HCT116 (cell line): ENCODE results near the gene FAM236B.

ENCODE experiments used
- CTCF ChIP-seq, 3 experiments: fragments of 200-600 bp in 1 of 3; sonication (generic) in 1 of 3; IDR thresholded peaks in 2 of 3; conservative IDR thresholded peaks in 1 of 3; 2 replicates each; pipeline ENCODE4 v1.5.1; 2012 to 2017; ENCODE audit warnings: low read depth in 2 of 3, low read length in 2 of 3, antibody characterized with exemption in 1 of 3, borderline replicate concordance in 1 of 3, control low read depth in 1 of 3, mild to moderate bottlenecking in 1 of 3, mixed read lengths in 1 of 3, mixed run types in 1 of 3, moderate library complexity in 1 of 3; ENCODE audit not compliant: insufficient read depth in 1 of 3
- POLR2A ChIP-seq: IDR thresholded peaks from 2 replicates; pipeline ENCODE4 v1.7.0; 2011; ENCODE audit warnings: borderline replicate concordance; ENCODE audit not compliant: insufficient read depth, insufficient read length; ENCODE audit errors: extremely low read depth
- SIN3A ChIP-seq: IDR thresholded peaks from 2 replicates; pipeline ENCODE4 v1.6.1; 2012; ENCODE audit warnings: low read depth

GRCh38 chrX:72735561-72735960 is 46.9 kb downstream of the FAM236B start:
- TF ChIP-seq SIN3A (no peak), POLR2A (no peak), CTCF (IDR thresholded peaks at IDR 0.05 in 2 of 3, conservative IDR thresholded peaks at IDR 0.05 in 1 of 3; ENCODE audit: borderline replicate concordance in 1 of 3, insufficient read depth in 1 of 3, low read depth in 2 of 3, low read length in 2 of 3) (no peak)
